ENCODE data around the gene ZNF629.

The ZNF629 gene

GRCh38 chr16:30808146-30808545 is 21.1 kb upstream of the ZNF629 start:
- Histone ChIP-seq H3K9me3 (replicated peaks; ENCODE audit: insufficient read depth, low read length) (no peaks in the 10 kb centered on the region), H3K27ac (ENCODE audit: low read length) (no peak overlapping the region), H3K4me3 (ENCODE audit: low read length) (no peak overlapping the region), H4K20me1 (ENCODE audit: insufficient read depth, low read length) (no peaks in the 10 kb centered on the region), H3K9me2 (replicated peaks; ENCODE audit: insufficient read depth, low read length) (no peaks in the 10 kb centered on the region), H3K4me2 (ENCODE audit: low read depth, low read length) (no peak overlapping the region), H3K27me3 (replicated peaks; ENCODE audit: insufficient read depth, low read length) (no peaks in the 10 kb centered on the region), H3K4me1 (ENCODE audit: low read length) (peaks cover 9% of the 10 kb centered on the region), H2AFZ (ENCODE audit: low read length) (no peak overlapping the region), H3F3A (ENCODE audit: insufficient read depth, low read length) (peaks cover 21% of the 10 kb centered on the region), H3K79me2 (ENCODE audit: low read length) (no peaks in the 10 kb centered on the region), H3K36me3 (replicated peaks; ENCODE audit: insufficient read depth, low read length) (no peaks in the 10 kb centered on the region), H3K9ac (ENCODE audit: low read length) (no peak overlapping the region)
- DNase-seq: no peak
- TF ChIP-seq EZH2 (optimal IDR thresholded peaks at IDR 0.05; ENCODE audit: low read depth, low read length) (no peak), EZH2phosphoT487 (IDR thresholded peaks at IDR 0.05; ENCODE audit: low read length) (no peak), CTCF (IDR thresholded peaks at IDR 0.05; ENCODE audit: low read length) (no peak)

- H3K27me3 ChIP-seq (replicated peaks; ENCODE audit: insufficient read depth, low read length): no peaks in the 10 kb centered on the region
- peaks cover 18% of the 10 kb centered on the region for H3K4me1 ChIP-seq (ENCODE audit: low read length)
- H3K9me3 ChIP-seq (replicated peaks; ENCODE audit: insufficient read depth, low read length): no peaks in the 10 kb centered on the region
- peaks cover 28% of the 10 kb centered on the region for H3F3A ChIP-seq (ENCODE audit: insufficient read depth, low read length)
- TF ChIP-seq EZH2 (optimal IDR thresholded peaks at IDR 0.05; ENCODE audit: low read depth, low read length): no peak
- no peak for TF ChIP-seq CTCF (IDR thresholded peaks at IDR 0.05; ENCODE audit: low read length)
- TF ChIP-seq EZH2phosphoT487 (IDR thresholded peaks at IDR 0.05; ENCODE audit: low read length): no peak
- H3K9me2 ChIP-seq (replicated peaks; ENCODE audit: insufficient read depth, low read length): no peaks in the 10 kb centered on the region
- peak; percentile 71 for DNase-seq
- H2AFZ ChIP-seq (ENCODE audit: low read length): peak overlapping the region; percentile 92
- H3K4me2 ChIP-seq (ENCODE audit: low read depth, low read length): peak overlapping the region; percentile 68
- no peaks in the 10 kb centered on the region for H3K79me2 ChIP-seq (ENCODE audit: low read length)
- H3K4me3 ChIP-seq (ENCODE audit: low read length): peak overlapping the region; percentile 94
- no peaks in the 10 kb centered on the region for H4K20me1 ChIP-seq (ENCODE audit: insufficient read depth, low read length)
- H3K9ac ChIP-seq (ENCODE audit: low read length): peak overlapping the region; percentile 90
- H3K36me3 ChIP-seq (replicated peaks; ENCODE audit: insufficient read depth, low read length): no peaks in the 10 kb centered on the region
- peak overlapping the region; percentile 54; the same call in 1 of the 2 replicates for H3K27ac ChIP-seq (ENCODE audit: low read length)
Observed at GRCh38 chr16:30805370-30806169, 18.6 kb upstream of the ZNF629 start.

DNA sequence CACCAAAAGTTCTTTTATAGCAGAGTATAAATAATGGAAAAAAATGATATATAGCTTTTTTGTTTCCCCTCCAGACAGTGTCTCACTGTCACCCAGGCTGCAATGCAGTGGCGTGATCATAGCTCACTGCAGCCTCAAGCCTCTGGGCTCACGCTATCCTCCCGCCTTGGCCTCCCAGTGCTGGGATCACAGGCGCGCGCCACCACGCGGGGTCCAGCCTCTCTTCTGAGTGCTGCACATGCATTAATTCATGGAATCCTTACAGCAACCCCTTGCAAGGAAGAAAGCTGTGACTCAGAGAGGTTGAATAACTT is 18.0 kb upstream of the ZNF629 start:
- peak overlapping the region; percentile 90 for H3K9ac ChIP-seq (ENCODE audit: low read length)
- TF ChIP-seq EZH2phosphoT487 (IDR thresholded peaks at IDR 0.05; ENCODE audit: low read length) (no peak), CTCF (IDR thresholded peaks at IDR 0.05; ENCODE audit: low read length) (no peak), EZH2 (optimal IDR thresholded peaks at IDR 0.05; ENCODE audit: low read depth, low read length) (no peak)
- no peaks in the 10 kb centered on the region for H3K9me2 ChIP-seq (replicated peaks; ENCODE audit: insufficient read depth, low read length)
- no peaks in the 10 kb centered on the region for H3K36me3 ChIP-seq (replicated peaks; ENCODE audit: insufficient read depth, low read length)
- H3K27ac ChIP-seq (ENCODE audit: low read length): peak overlapping the region; percentile 54; the same call in 1 of the 2 replicates
- peaks cover 28% of the 10 kb centered on the region for H3F3A ChIP-seq (ENCODE audit: insufficient read depth, low read length)
- peak overlapping the region; percentile 94 for H3K4me3 ChIP-seq (ENCODE audit: low read length)
- H2AFZ ChIP-seq (ENCODE audit: low read length): peak overlapping the region; percentile 92
- no peaks in the 10 kb centered on the region for H3K79me2 ChIP-seq (ENCODE audit: low read length)
- H3K9me3 ChIP-seq (replicated peaks; ENCODE audit: insufficient read depth, low read length): no peaks in the 10 kb centered on the region
- DNase-seq: no peak
- no peaks in the 10 kb centered on the region for H4K20me1 ChIP-seq (ENCODE audit: insufficient read depth, low read length)
- H3K4me1 ChIP-seq (ENCODE audit: low read length): peaks cover 18% of the 10 kb centered on the region
- no peaks in the 10 kb centered on the region for H3K27me3 ChIP-seq (replicated peaks; ENCODE audit: insufficient read depth, low read length)
- peak overlapping the region; percentile 68 for H3K4me2 ChIP-seq (ENCODE audit: low read depth, low read length)
